Choroid plexus epithelial cell (primary cell): ENCODE results near the gene C12orf56.
A peak's percentile ranks its signal among the peaks of the same experiment; 100 is the strongest.
"Not testable (repeated sequence)": the region's sequence is repeated elsewhere in the genome, so short reads cannot be mapped to it uniquely, and the experiment has no call there.

ENCODE experiments used
- DNase-seq: peaks from one replicate; pipeline ENCODE4 v3.0.0-alpha.2; 2010; ENCODE audit warnings: low read depth
- H3K4me3 ChIP-seq: 2 replicates; pipeline ENCODE4 v1.5.1; 2011; ENCODE audit warnings: low read depth, mild to moderate bottlenecking, control low read depth, low read length, moderate library complexity
- TF ChIP-seq, protein P1 (sequence below): conservative IDR thresholded peaks from 2 replicates; pipeline ENCODE4 v1.5.1; 2011; ENCODE audit warnings: low read depth, mild to moderate bottlenecking, control low read depth, inconsistent platforms, low read length, moderate library complexity

C12orf56 gene

DNA sequence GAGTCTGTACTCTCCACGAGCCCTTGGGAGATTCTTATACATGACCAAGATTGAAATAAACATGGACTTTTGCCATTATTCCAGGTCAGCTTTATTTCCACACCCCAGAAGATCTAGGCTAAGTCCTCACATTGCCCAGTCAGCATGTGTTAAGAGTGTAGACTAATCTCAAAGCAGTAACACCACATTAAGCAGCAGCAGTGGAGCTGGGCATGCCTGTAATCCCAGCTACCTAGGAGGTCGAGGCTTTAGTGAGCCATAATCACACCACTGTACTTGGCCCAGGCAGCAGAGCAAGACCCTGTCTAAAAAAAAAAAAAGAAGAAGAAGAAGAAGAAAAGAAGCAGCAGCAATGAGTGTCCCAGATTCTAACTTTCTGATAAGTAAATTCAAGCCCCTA, 65.5 kb downstream of the C12orf56 start:
- no peak for DNase-seq
- TF ChIP-seq, protein P1, sequence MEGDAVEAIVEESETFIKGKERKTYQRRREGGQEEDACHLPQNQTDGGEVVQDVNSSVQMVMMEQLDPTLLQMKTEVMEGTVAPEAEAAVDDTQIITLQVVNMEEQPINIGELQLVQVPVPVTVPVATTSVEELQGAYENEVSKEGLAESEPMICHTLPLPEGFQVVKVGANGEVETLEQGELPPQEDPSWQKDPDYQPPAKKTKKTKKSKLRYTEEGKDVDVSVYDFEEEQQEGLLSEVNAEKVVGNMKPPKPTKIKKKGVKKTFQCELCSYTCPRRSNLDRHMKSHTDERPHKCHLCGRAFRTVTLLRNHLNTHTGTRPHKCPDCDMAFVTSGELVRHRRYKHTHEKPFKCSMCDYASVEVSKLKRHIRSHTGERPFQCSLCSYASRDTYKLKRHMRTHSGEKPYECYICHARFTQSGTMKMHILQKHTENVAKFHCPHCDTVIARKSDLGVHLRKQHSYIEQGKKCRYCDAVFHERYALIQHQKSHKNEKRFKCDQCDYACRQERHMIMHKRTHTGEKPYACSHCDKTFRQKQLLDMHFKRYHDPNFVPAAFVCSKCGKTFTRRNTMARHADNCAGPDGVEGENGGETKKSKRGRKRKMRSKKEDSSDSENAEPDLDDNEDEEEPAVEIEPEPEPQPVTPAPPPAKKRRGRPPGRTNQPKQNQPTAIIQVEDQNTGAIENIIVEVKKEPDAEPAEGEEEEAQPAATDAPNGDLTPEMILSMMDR: no peak
- no peak overlapping the region for H3K4me3 ChIP-seq

- TF ChIP-seq, protein P1: no peak
- no peak overlapping the region for H3K4me3 ChIP-seq
- DNase-seq: peak; percentile 27
These were observed 66.9 kb downstream of the C12orf56 start for GRCh38 chr12:64323476-64324225.

DNA sequence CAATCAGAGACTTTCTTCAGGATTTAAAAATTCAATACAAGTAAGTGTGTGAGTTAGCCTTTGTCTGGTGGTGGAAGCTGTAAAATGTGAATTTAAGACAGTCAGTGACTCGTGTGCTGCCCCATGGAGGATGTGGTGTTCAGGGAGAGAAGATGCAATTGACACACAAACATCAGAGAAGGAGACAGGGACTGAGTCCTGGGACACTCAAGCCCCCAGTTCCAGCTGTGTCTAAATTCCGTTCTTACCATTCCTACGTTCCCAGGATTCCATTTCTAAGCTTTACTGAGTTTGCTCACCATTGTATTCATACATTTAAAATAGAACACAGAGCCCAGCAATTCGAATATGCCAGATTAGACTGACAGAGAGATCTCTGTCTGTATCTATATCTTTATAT, 67.6 kb downstream of the C12orf56 start:
- no peak for DNase-seq
- H3K4me3 ChIP-seq: no peak overlapping the region
- TF ChIP-seq, protein P1: no peak

- TF ChIP-seq, protein P1: no peak
- peak; percentile 23 for DNase-seq
- H3K4me3 ChIP-seq: no peak overlapping the region
These were observed 69.9 kb downstream of the C12orf56 start for GRCh38 chr12:64320611-64321010.

DNA sequence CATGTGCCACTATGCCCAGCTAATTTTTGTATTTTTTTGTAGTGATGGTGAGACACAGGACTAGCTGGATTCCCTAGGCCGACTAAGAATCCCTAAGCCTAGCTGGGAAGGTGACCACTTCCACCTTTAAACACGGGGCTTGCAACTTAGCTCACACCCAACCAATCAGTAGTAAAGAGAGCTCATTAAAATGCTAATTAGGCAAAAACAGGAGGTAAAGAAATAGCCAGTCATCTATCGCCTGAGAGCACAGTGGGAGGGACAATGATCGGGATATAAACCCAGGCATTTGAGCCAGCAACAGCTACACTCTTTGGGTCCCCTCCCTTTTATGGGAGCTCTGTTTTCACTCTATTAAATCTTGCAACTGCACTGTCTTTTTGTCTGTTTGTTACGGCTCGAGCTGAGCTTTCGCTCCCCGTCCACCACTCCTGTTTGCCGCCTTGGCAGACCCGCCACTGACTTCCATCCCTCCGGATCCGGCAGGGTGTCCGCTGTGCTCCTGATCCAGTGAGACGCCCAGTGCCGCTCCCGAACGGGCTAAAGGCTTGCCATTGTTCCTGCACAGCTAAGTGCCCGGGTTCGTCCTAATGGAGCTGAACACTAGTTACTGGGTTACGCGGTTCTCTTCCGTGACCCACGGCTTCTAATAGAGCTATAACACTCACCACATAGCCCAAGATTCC, 70.9 kb downstream of the C12orf56 start:
- H3K4me3 ChIP-seq, DNase-seq: not testable (repeated sequence)

GRCh38 chr12:64318605-64319004, 72.0 kb downstream of the C12orf56 start:
- no peak overlapping the region for H3K4me3 ChIP-seq
- peak; percentile 73 for DNase-seq
- TF ChIP-seq, protein P1: peak; percentile 45

DNA sequence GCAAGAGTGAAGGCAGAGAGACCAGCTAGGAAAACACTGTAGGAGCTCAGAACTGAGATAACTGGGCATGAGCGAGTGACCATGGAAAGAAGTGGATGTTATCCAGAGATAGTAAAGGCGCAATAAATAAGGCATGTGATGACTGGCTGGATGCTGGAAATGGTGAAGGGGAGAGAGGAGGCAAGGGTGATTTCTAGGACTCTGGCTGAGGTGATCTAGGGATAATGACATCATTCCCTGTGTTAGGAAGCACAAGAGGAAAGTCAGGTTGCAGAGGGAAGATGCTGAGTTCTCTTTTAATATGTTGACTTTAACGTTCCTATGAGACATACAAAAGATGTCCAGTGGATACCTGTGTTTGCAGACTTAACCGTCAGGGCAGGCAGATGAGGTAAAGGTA, 78.7 kb downstream of the C12orf56 start:
- H3K4me3 ChIP-seq: no peak overlapping the region

More for the DNA sequence above, 78.7 kb downstream of the C12orf56 start:
- DNase-seq: no peak
- TF ChIP-seq, protein P1: no peak
